ENCODE data around the gene TRIM8. TPM values are rescaled to one million over a fixed set of nuclear protein-coding genes. Genes with fewer than 3 reads are reported as not detected.

TRIM8 gene
- total RNA-seq, 1 experiment from 2014 or later: 91.6 TPM

DNA sequence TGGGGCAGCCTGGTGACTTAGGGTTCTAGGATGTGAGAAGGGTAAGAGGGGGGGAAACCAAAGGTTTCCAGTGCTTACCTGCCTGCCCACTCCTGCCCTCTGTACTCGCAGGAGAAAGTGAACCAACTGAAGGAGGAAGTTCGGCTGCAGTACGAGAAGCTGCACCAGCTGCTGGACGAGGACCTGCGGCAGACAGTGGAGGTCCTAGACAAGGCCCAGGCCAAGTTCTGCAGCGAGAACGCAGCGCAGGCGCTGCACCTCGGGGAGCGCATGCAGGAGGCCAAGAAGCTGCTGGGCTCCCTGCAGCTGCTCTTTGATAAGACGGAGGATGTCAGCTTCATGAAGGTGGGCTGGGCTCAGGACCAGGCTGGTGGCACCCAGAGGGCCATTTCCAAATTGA, 10.7 kb downstream of the TRIM8 start:
- ChIA-PET POLR2A (interaction anchor here (1.0 kb wide), 1 partner anchor 15 kb away, joined by 3 read pairs; no protein-coding TSS in a partner anchor), RAD21 (ENCODE audit: low non-redundant PET in 1 of 2, low total read pairs in 2 of 2, uncharacterized antibody in 2 of 2, unreplicated experiment in 2 of 2) (no interaction called here), CTCF (interaction anchor here (1.0 to 1.6 kb wide), 2 partner anchors 15 to 24 kb away, joined by 3 to 4 read pairs; no protein-coding TSS in a partner anchor)
- H3K4me2 ChIP-seq (ENCODE audit: low read length): no peak overlapping the region
- no peaks in the 10 kb centered on the region for H4K20me1 ChIP-seq (ENCODE audit: insufficient read depth)
- H3K9ac ChIP-seq (ENCODE audit: low read length): no peak overlapping the region
- H3K4me3 ChIP-seq (replicated peaks in 1 of 2; ENCODE audit: low read depth in 1 of 2, low read length in 2 of 2): no peak overlapping the region
- DNase-seq (ENCODE audit: low read depth, low spot score) (no peak), ATAC-seq (no peak)
- no peak overlapping the region for H2AFZ ChIP-seq (ENCODE audit: low read depth, low read length, poor library complexity, severe bottlenecking)
- TF ChIP-seq CBX3 (IDR thresholded peaks at IDR 0.05; ENCODE audit: low read depth) (no peak), FOSL1 (IDR thresholded peaks at IDR 0.05; ENCODE audit: low read depth) (no peak), SIN3A (IDR thresholded peaks at IDR 0.05; ENCODE audit: low read depth) (no peak), POLR2A (IDR thresholded peaks at IDR 0.05; ENCODE audit: borderline replicate concordance, extremely low read depth, insufficient read depth, insufficient read length) (no peak), ZFX (IDR thresholded peaks at IDR 0.05) (no peak), ZNF274 (IDR thresholded peaks at IDR 0.05; ENCODE audit: low read depth, low read length) (no peak), EZH2 (IDR thresholded peaks at IDR 0.05) (no peak), JUND (IDR thresholded peaks at IDR 0.05) (no peak), RAD21 (IDR thresholded peaks at IDR 0.05; ENCODE audit: low read depth) (no peak)
- TF ChIP-seq, protein P1, sequence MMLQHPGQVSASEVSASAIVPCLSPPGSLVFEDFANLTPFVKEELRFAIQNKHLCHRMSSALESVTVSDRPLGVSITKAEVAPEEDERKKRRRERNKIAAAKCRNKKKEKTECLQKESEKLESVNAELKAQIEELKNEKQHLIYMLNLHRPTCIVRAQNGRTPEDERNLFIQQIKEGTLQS (IDR thresholded peaks at IDR 0.05): no peak
- TF ChIP-seq, protein P2, sequence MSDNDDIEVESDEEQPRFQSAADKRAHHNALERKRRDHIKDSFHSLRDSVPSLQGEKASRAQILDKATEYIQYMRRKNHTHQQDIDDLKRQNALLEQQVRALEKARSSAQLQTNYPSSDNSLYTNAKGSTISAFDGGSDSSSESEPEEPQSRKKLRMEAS (IDR thresholded peaks at IDR 0.05): no peak
- TF ChIP-seq, protein P3, sequence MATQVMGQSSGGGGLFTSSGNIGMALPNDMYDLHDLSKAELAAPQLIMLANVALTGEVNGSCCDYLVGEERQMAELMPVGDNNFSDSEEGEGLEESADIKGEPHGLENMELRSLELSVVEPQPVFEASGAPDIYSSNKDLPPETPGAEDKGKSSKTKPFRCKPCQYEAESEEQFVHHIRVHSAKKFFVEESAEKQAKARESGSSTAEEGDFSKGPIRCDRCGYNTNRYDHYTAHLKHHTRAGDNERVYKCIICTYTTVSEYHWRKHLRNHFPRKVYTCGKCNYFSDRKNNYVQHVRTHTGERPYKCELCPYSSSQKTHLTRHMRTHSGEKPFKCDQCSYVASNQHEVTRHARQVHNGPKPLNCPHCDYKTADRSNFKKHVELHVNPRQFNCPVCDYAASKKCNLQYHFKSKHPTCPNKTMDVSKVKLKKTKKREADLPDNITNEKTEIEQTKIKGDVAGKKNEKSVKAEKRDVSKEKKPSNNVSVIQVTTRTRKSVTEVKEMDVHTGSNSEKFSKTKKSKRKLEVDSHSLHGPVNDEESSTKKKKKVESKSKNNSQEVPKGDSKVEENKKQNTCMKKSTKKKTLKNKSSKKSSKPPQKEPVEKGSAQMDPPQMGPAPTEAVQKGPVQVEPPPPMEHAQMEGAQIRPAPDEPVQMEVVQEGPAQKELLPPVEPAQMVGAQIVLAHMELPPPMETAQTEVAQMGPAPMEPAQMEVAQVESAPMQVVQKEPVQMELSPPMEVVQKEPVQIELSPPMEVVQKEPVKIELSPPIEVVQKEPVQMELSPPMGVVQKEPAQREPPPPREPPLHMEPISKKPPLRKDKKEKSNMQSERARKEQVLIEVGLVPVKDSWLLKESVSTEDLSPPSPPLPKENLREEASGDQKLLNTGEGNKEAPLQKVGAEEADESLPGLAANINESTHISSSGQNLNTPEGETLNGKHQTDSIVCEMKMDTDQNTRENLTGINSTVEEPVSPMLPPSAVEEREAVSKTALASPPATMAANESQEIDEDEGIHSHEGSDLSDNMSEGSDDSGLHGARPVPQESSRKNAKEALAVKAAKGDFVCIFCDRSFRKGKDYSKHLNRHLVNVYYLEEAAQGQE (IDR thresholded peaks at IDR 0.05; ENCODE audit: low read depth): no peak
- peaks cover 9 to 30% of the 10 kb centered on the region in 2 experiments; a peak in 3 of 4 replicates for H3K36me3 ChIP-seq (ENCODE audit: control insufficient read depth in 1 of 2, insufficient read depth in 2 of 2, low read length in 2 of 2)
- no peaks in the 10 kb centered on the region for H3K9me3 ChIP-seq (ENCODE audit: control insufficient read depth in 1 of 2, insufficient read depth in 1 of 2, low read depth in 1 of 2, low read length in 2 of 2)
- H3K27ac ChIP-seq (ENCODE audit: low read depth, low read length): no peak overlapping the region
- no peaks in the 10 kb centered on the region for H3K9me2 ChIP-seq (ENCODE audit: insufficient read depth)
- H3K4me1 ChIP-seq (ENCODE audit: control insufficient read depth in 1 of 2, insufficient read depth in 2 of 2, low read length in 2 of 2): peaks cover 0 to 8% of the 10 kb centered on the region in 2 experiments; a peak in 1 of 4 replicates
- peaks cover 44% of the 10 kb centered on the region for H3K79me2 ChIP-seq (ENCODE audit: insufficient read depth, low read length)
- H3K27me3 ChIP-seq (ENCODE audit: insufficient read depth, low read length): no peaks in the 10 kb centered on the region
- intact Hi-C loops (cut with micrococcal nuclease): no loop called here
- no TSS peak for BruUV-seq (replicated peaks)
